Measurements from ENCODE around the gene TACR1. TPM values are rescaled to one million over a fixed set of nuclear protein-coding genes. Genes with fewer than 3 reads are reported as not detected.

TACR1 gene
- total RNA-seq, 2 donors from 2014 or later = 3.9 to 6.0 TPM

GRCh38 chr2:75194184-75194868 lies 5.0 kb downstream of the TACR1 start:
- DNase-seq (ENCODE audit: low spot score) (no peak), ATAC-seq (ENCODE audit: insufficient number of reproducible peaks, low FRiP score, low read depth) (no peak)
- peaks cover 0 to 9% of the 10 kb centered on the region in 2 donors for H3K4me1 ChIP-seq (ENCODE audit: control insufficient read depth in 1 of 2, low read depth in 2 of 2)
- H3K27me3 ChIP-seq (replicated peaks; ENCODE audit: insufficient read depth) = no peaks in the 10 kb centered on the region
- H3K36me3 ChIP-seq = no peaks in the 10 kb centered on the region
- no peak overlapping the region for H3K4me3 ChIP-seq
- no peak for TF ChIP-seq CTCF (IDR thresholded peaks at IDR 0.05)
- no peak overlapping the region for H3K27ac ChIP-seq
- no peaks in the 10 kb centered on the region for H3K9me3 ChIP-seq

- Histone ChIP-seq H3K27ac (no peak overlapping the region), H3K36me3 (no peaks in the 10 kb centered on the region), H3K9me3 (no peaks in the 10 kb centered on the region), H3K4me3 (no peak overlapping the region), H3K27me3 (replicated peaks; ENCODE audit: insufficient read depth) (no peaks in the 10 kb centered on the region), H3K4me1 (ENCODE audit: control insufficient read depth in 1 of 2, low read depth in 2 of 2) (no peaks in the 10 kb centered on the region)
- ATAC-seq (ENCODE audit: insufficient number of reproducible peaks, low FRiP score, low read depth) (no peak), DNase-seq (ENCODE audit: low spot score) (no peak)
- TF ChIP-seq CTCF (IDR thresholded peaks at IDR 0.05) = no peak
Observed at GRCh38 chr2:75192496-75192895, 6.8 kb downstream of the TACR1 start.

- Histone ChIP-seq H3K4me3 (no peak overlapping the region), H3K36me3 (no peaks in the 10 kb centered on the region), H3K9me3 (no peaks in the 10 kb centered on the region), H3K27ac (no peak overlapping the region), H3K4me1 (ENCODE audit: control insufficient read depth in 1 of 2, low read depth in 2 of 2) (no peaks in the 10 kb centered on the region), H3K27me3 (replicated peaks; ENCODE audit: insufficient read depth) (no peaks in the 10 kb centered on the region)
- ATAC-seq (ENCODE audit: insufficient number of reproducible peaks, low FRiP score, low read depth) (no peak), DNase-seq (ENCODE audit: low spot score) (no peak)
- TF ChIP-seq CTCF (IDR thresholded peaks at IDR 0.05) = no peak
Observed at GRCh38 chr2:75190271-75190990, 8.9 kb downstream of the TACR1 start.

- ATAC-seq (ENCODE audit: insufficient number of reproducible peaks, low FRiP score, low read depth) (no peak), DNase-seq (ENCODE audit: low spot score) (no peak)
- TF ChIP-seq CTCF (IDR thresholded peaks at IDR 0.05) = no peak
- Histone ChIP-seq H3K36me3 (no peaks in the 10 kb centered on the region), H3K4me1 (ENCODE audit: control insufficient read depth in 1 of 2, low read depth in 2 of 2) (no peaks in the 10 kb centered on the region), H3K4me3 (no peak overlapping the region), H3K9me3 (no peaks in the 10 kb centered on the region), H3K27ac (no peak overlapping the region), H3K27me3 (replicated peaks; ENCODE audit: insufficient read depth) (no peaks in the 10 kb centered on the region)
Observed at GRCh38 chr2:75186821-75187220, 12.5 kb downstream of the TACR1 start.

- Histone ChIP-seq H3K9me3 (no peaks in the 10 kb centered on the region), H3K4me1 (ENCODE audit: control insufficient read depth in 1 of 2, low read depth in 2 of 2) (no peaks in the 10 kb centered on the region), H3K4me3 (no peak overlapping the region), H3K36me3 (no peaks in the 10 kb centered on the region), H3K27me3 (replicated peaks; ENCODE audit: insufficient read depth) (no peaks in the 10 kb centered on the region), H3K27ac (no peak overlapping the region)
- ATAC-seq (ENCODE audit: insufficient number of reproducible peaks, low FRiP score, low read depth) = no peak
- DNase-seq (ENCODE audit: low spot score) = no peak
- no peak for TF ChIP-seq CTCF (IDR thresholded peaks at IDR 0.05)
Observed at GRCh38 chr2:75182606-75183005, 16.7 kb downstream of the TACR1 start.
